ENCODE data around the gene FAM78B.

The FAM78B gene

GRCh38 chr1:166185526-166185925, 18.7 kb upstream of the FAM78B start:
- no peaks in the 10 kb centered on the region for H3K27me3 ChIP-seq (ENCODE audit: insufficient read depth, low read depth)
- no peaks in the 10 kb centered on the region for H4K20me1 ChIP-seq (ENCODE audit: insufficient read depth)
- no peaks in the 10 kb centered on the region for H3K36me3 ChIP-seq (ENCODE audit: insufficient read depth)
- no peak overlapping the region for H2AFZ ChIP-seq (ENCODE audit: low read depth)
- no peaks in the 10 kb centered on the region for H3K4me1 ChIP-seq (ENCODE audit: low read depth, poor library complexity, severe bottlenecking)
- no peak for TF ChIP-seq CTCF (conservative IDR thresholded peaks at IDR 0.05; ENCODE audit: low read depth, low read length)
- H3K9ac ChIP-seq, result no peak overlapping the region
- H3K27ac ChIP-seq, result no peak overlapping the region
- no peak overlapping the region for H3K4me3 ChIP-seq (IDR thresholded peaks at IDR 0.05; ENCODE audit: insufficient read depth, low read depth, low read length)
- no peaks in the 10 kb centered on the region for H3K79me2 ChIP-seq (ENCODE audit: insufficient read depth, low read depth)
- no peak overlapping the region for H3K4me2 ChIP-seq

GRCh38 chr1:166184897-166185296, 18.1 kb upstream of the FAM78B start:
- no peak for TF ChIP-seq CTCF (conservative IDR thresholded peaks at IDR 0.05; ENCODE audit: low read depth, low read length)
- Histone ChIP-seq H2AFZ (ENCODE audit: low read depth) (no peak overlapping the region), H3K36me3 (ENCODE audit: insufficient read depth) (no peaks in the 10 kb centered on the region)

GRCh38 chr1:166184012-166184411, 17.2 kb upstream of the FAM78B start:
- H3K4me2 ChIP-seq, result no peak overlapping the region
- H3K4me1 ChIP-seq (ENCODE audit: low read depth, poor library complexity, severe bottlenecking), result no peaks in the 10 kb centered on the region
- TF ChIP-seq CTCF (conservative IDR thresholded peaks at IDR 0.05; ENCODE audit: low read depth, low read length), result no peak
- H3K27ac ChIP-seq, result no peak overlapping the region
- H3K9ac ChIP-seq, result no peak overlapping the region
- H2AFZ ChIP-seq (ENCODE audit: low read depth), result no peak overlapping the region
- no peaks in the 10 kb centered on the region for H3K79me2 ChIP-seq (ENCODE audit: insufficient read depth, low read depth)
- no peak overlapping the region for H3K4me3 ChIP-seq (IDR thresholded peaks at IDR 0.05; ENCODE audit: insufficient read depth, low read depth, low read length)
- no peaks in the 10 kb centered on the region for H3K36me3 ChIP-seq (ENCODE audit: insufficient read depth)
- no peaks in the 10 kb centered on the region for H3K27me3 ChIP-seq (ENCODE audit: insufficient read depth, low read depth)
- H4K20me1 ChIP-seq (ENCODE audit: insufficient read depth), result no peaks in the 10 kb centered on the region

More at GRCh38 chr1:166184897-166185296, 18.1 kb upstream of the FAM78B start:
- Histone ChIP-seq H3K4me1 (ENCODE audit: low read depth, poor library complexity, severe bottlenecking) (no peaks in the 10 kb centered on the region), H3K79me2 (ENCODE audit: insufficient read depth, low read depth) (no peaks in the 10 kb centered on the region), H3K27me3 (ENCODE audit: insufficient read depth, low read depth) (no peaks in the 10 kb centered on the region), H3K4me2 (no peak overlapping the region), H3K27ac (no peak overlapping the region), H3K9ac (no peak overlapping the region), H3K4me3 (IDR thresholded peaks at IDR 0.05; ENCODE audit: insufficient read depth, low read depth, low read length) (no peak overlapping the region), H4K20me1 (ENCODE audit: insufficient read depth) (no peaks in the 10 kb centered on the region)

- Histone ChIP-seq H3K27me3 (ENCODE audit: insufficient read depth, low read depth) (no peaks in the 10 kb centered on the region), H3K4me2 (no peak overlapping the region), H2AFZ (ENCODE audit: low read depth) (no peak overlapping the region), H3K79me2 (ENCODE audit: insufficient read depth, low read depth) (no peaks in the 10 kb centered on the region), H3K36me3 (ENCODE audit: insufficient read depth) (no peaks in the 10 kb centered on the region), H3K9ac (no peak overlapping the region), H4K20me1 (ENCODE audit: insufficient read depth) (no peaks in the 10 kb centered on the region), H3K4me1 (ENCODE audit: low read depth, poor library complexity, severe bottlenecking) (no peaks in the 10 kb centered on the region), H3K27ac (no peak overlapping the region), H3K4me3 (IDR thresholded peaks at IDR 0.05; ENCODE audit: insufficient read depth, low read depth, low read length) (no peak overlapping the region)
- TF ChIP-seq CTCF (conservative IDR thresholded peaks at IDR 0.05; ENCODE audit: low read depth, low read length), result no peak
These were observed 15.5 kb upstream of the FAM78B start for GRCh38 chr1:166182281-166182680.
